Epithelial cell of esophagus (primary cell): ENCODE data around the gene ABO.

Experiments used
- DNase-seq: peaks from one replicate; pipeline ENCODE4 v3.0.0; 2010; ENCODE audit warnings: low read depth
- H3K4me3 ChIP-seq: 2 replicates; pipeline ENCODE4 v1.5.1; 2011; ENCODE audit warnings: mild to moderate bottlenecking, low read length, control low read depth
- TF ChIP-seq, protein P1 (sequence below): IDR thresholded peaks from 2 replicates; pipeline ENCODE4 v1.5.1; 2011; ENCODE audit warnings: low read depth, mild to moderate bottlenecking, low read length, control low read depth, inconsistent platforms; ENCODE audit not compliant: insufficient read depth; ENCODE audit errors: missing control alignments

Gene ABO

DNA sequence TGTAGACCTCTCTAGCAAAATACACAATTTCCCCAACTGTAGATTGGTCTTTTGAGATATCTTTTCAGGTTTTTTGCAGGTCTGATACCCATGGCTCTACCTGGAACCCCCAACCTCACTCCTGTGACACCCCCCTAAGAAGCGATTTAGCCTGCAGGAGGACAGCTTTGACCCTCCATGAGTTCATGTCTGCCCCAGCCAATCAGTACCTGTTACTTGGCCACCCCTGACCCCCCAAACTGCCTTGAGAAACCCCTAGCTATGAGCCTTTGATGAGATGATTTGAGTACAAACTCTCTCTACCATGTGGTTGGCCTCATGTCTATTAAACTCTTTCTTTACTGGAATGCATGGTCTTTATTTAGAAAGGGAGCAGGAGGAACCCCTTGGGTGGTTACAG, 25.7 kb downstream of the ABO start:
- H3K4me3 ChIP-seq = no peak overlapping the region
- TF ChIP-seq, protein P1, sequence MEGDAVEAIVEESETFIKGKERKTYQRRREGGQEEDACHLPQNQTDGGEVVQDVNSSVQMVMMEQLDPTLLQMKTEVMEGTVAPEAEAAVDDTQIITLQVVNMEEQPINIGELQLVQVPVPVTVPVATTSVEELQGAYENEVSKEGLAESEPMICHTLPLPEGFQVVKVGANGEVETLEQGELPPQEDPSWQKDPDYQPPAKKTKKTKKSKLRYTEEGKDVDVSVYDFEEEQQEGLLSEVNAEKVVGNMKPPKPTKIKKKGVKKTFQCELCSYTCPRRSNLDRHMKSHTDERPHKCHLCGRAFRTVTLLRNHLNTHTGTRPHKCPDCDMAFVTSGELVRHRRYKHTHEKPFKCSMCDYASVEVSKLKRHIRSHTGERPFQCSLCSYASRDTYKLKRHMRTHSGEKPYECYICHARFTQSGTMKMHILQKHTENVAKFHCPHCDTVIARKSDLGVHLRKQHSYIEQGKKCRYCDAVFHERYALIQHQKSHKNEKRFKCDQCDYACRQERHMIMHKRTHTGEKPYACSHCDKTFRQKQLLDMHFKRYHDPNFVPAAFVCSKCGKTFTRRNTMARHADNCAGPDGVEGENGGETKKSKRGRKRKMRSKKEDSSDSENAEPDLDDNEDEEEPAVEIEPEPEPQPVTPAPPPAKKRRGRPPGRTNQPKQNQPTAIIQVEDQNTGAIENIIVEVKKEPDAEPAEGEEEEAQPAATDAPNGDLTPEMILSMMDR = no peak
- DNase-seq = no peak

DNA sequence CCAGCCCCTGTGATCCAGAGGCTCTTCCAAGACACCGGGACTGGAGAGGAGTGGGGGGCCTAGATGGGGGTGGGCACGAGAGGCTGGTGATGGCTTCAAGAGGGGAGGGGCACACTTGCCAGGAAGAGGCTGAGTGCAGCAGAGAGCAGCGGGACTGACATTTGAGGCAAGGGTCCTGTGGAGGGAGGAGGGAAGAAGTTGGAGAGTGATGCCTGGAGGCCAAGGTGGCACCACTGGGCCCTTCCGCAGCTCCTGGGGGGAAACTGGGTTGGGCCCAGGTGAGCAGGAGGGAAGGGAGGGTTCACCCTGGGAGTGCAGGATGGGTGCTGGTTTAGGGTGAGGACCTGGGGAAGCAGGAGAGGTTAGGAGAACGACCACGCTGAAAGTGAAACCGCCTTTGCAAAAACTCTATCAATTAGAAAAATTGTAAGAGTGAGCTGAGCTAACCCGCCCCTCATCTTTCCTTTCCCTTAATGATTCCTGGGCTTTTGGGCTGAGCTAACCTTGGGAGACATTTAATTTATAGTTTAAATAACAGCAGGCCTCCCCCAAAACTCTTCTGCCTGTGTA, 26.2 kb downstream of the ABO start:
- DNase-seq = no peak
- TF ChIP-seq, protein P1 = no peak
- H3K4me3 ChIP-seq = no peak overlapping the region

DNA sequence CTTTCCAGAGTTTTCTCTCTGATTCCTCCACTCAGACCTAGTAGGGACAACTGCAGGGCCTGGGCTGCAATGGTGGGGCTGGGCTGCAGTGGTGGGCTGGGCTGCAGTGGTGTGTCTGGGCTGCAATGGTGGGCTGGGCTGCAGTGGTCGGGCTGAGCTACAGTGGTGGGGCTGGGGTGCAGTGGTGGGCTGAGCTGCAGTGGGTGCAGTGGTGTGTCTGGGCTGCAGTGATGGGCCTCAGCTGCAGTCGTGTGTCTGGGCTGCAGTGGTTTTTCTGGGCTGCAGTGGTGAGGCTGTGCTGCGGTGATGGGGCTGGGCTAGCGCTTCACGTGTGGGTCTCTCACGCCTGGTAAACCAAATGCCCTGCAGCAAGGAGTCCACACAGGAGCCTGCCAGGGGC, 27.4 kb downstream of the ABO start:
- H3K4me3 ChIP-seq = no peak overlapping the region
- TF ChIP-seq, protein P1 = no peak
- no peak for DNase-seq

DNA sequence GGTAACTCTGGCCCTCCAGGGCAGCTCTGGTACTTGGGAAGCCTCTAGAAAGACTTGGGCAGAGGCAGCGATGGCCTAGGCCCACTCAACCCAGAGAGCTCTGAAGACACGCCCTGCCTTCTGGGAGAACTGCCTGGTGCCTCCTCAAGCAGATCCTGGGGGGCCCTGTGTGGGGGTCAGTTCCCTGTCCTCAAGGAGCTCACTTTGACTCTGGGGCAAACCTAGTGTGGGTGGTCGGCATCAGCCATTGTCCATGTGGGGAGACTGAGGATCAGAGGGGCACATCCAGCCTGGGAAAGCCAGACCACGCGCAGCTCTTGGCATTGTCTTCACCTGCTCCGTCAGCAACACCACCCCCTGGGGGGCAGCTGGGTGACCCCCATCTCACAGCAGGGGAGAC, 28.0 kb downstream of the ABO start:
- TF ChIP-seq, protein P1 = no peak
- DNase-seq = no peak
- no peak overlapping the region for H3K4me3 ChIP-seq

DNA sequence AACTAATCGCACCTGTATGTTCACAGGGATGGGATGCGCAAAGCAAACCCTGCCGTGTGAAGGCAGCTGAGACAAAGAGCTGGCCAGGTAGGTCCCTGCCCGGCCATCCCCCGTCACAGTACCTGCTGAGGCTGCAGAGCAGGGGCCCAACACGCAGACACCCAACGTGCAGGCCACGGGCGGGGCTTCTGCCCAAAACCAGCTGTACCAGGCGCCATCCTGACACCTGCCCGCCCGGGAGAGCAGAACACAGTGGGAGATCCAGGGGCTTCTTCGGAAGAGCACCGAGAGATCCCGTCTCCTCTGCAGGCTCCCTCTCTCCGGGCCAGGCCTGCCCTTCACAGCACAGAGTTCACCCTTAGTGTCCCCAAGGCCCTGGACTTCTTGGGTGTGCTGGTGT, 28.4 kb downstream of the ABO start:
- TF ChIP-seq, protein P1 = no peak
- DNase-seq = no peak
- no peak overlapping the region for H3K4me3 ChIP-seq

DNA sequence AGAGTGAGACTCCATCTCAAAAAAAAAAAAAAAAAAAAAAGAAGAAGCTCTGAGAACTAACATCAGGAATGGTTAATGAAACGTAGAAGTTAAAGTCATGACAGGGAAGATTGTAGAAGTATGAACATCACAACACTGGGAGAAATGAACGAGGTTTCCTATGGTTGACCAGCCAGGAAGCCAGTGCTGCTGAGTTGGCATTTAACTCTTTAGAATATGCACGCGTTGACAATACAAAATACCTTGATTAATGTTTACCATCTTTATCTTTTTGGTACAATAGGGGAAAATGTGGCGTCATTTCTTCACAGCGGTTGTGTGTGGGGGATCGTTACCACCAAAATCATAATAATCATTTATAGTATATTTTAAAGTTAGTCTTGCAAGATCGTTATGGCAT, 32.0 kb downstream of the ABO start:
- DNase-seq = no peak
- H3K4me3 ChIP-seq = no peak overlapping the region
- TF ChIP-seq, protein P1 = no peak

DNA sequence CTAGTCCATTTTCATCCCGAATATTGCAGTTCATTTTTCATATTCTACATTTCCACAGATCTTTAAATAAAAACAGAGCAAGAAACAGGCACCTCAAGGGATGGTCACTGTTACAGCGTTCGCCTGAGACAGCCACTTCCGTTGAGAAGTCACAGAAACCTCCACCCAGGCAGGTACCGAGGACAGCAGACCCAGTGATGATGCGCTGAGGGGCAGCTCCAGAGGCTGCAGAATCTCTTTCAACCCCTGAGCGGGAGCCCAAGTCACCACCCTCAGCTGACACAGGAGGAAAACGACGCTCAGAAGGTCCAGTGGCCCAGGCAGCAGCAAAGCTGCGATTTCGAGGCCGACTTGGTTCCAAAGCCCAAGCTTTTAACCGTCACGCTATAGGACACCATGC, 32.8 kb downstream of the ABO start:
- no peak for DNase-seq
- TF ChIP-seq, protein P1 = no peak
- H3K4me3 ChIP-seq = no peak overlapping the region
